ENCODE measurements around the gene CNPY3.
"Not testable (repeated sequence)": the region's sequence is repeated elsewhere in the genome, so short reads cannot be mapped to it uniquely, and the experiment has no call there.

DNA sequence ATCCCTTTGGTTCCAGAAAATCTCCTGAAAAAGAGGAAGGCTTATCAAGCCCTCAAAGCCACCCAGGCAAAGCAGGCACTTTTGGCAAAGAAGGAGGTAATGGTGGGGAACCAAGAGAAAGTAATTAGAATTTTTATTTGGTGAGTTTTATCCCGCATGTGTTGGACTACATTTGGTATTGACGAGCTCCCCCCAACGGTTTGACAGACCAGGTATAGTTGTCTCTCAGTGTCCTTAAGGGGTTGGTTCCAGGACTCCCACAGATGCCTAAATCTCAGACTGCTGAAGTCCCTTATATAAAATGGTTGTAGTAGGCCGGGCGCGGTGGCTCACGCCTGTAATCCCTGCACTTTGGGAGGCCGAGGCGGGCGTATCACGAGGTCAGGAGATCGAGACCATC, 48.4 kb upstream of the CNPY3 start:
- TF ChIP-seq CTCF (IDR thresholded peaks at IDR 0.05; ENCODE audit: poor library complexity); EZH2 (IDR thresholded peaks at IDR 0.05; ENCODE audit: borderline replicate concordance); EZH2phosphoT487 (IDR thresholded peaks at IDR 0.05; ENCODE audit: low read depth, severe bottlenecking, unreplicated experiment): not testable (repeated sequence)

Data from hepatocyte (in vitro differentiated cells).